ENCODE measurements around the gene SLC25A41. TPM values are rescaled to one million over a fixed set of nuclear protein-coding genes. Genes with fewer than 3 reads are reported as not detected.

The SLC25A41 gene
- total RNA-seq, 2 experiments from 2014 or later: 0.30 to 0.50 TPM

DNA sequence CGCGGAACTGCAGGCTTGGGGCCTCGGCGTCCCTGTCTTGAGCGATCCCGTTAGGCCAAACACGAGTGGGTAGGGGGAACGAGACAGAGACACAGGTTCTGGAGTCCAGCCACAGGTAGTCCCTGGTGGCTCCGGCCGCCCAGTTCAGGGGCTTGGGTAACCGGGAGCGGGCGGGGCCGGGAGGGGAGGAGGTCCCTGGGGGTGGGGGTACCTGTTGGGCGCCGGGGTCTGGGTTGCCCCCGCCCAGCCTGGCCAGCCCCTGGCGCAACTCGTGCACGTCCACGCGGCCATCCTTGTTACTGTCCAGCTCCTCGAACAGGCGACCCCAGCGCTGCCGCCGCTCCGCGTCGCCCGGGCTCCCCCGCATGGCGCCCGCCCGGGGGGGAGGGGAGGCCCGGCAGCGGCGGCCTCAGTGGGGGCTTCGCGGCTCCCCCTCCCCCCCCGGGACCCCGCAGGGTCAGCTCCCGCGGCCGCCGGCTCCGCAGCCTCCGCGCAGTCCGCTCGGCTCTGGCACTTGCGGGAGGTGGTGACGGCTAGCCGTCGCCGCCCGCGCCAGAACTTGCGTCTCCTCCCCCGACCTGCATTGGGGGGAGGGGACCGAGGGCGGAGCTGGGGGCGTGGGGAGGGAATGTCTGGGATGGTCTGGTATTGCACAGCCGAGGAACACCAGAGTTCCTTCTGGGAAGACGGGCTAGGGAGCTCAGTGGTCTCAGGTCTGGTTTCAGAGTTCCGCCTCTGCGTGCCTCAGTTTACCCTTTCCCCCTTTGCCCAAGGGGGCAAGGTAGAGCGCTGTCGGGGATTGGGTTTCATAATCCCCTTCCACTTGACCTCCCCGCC is 25.9 kb upstream of the SLC25A41 start, which contains the start of gene SLC25A23:
SLC25A23 (minus strand) TSS at position 531 of the 837 bp plus-strand sequence; CDS start at position 367, 164 bp downstream.
- TF ChIP-seq, protein P1, sequence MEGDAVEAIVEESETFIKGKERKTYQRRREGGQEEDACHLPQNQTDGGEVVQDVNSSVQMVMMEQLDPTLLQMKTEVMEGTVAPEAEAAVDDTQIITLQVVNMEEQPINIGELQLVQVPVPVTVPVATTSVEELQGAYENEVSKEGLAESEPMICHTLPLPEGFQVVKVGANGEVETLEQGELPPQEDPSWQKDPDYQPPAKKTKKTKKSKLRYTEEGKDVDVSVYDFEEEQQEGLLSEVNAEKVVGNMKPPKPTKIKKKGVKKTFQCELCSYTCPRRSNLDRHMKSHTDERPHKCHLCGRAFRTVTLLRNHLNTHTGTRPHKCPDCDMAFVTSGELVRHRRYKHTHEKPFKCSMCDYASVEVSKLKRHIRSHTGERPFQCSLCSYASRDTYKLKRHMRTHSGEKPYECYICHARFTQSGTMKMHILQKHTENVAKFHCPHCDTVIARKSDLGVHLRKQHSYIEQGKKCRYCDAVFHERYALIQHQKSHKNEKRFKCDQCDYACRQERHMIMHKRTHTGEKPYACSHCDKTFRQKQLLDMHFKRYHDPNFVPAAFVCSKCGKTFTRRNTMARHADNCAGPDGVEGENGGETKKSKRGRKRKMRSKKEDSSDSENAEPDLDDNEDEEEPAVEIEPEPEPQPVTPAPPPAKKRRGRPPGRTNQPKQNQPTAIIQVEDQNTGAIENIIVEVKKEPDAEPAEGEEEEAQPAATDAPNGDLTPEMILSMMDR (IDR thresholded peaks at IDR 0.05): no peak
- DNase-seq: peak; percentile 30 to 78 (median 54)
- ChIA-PET CTCF (interaction anchor here (0.5 kb wide), 1 partner anchor 179 kb away, joined by 5 read pairs; no protein-coding TSS in a partner anchor), POLR2A (interaction anchor here (0.5 to 1.2 kb wide), 4 partner anchors 22 to 506 kb away, joined by 3 to 11 read pairs (median 4); partner anchors contain the start of genes DENND1C and KHSRP)
- Mint-ChIP-seq H3K27me3 (no peaks in the 10 kb centered on the region), H3K27ac (peak within 1 kb of the TSS; percentile 86), H3K4me1 (ENCODE audit: low read depth) (peaks cover 24% of the 10 kb centered on the region), H3K36me3 (ENCODE audit: low read depth) (peaks cover 50% of the 10 kb centered on the region), H3K4me3 (peak within 1 kb of the TSS; percentile 91), H3K9me3 (peaks cover 3% of the 10 kb centered on the region)
- Histone ChIP-seq H3K4me1 (ENCODE audit: insufficient read depth, low read length) (peaks cover 29% of the 10 kb centered on the region), H3K9me3 (ENCODE audit: control insufficient read depth in 1 of 2, insufficient read depth in 1 of 2, low read length in 2 of 2) (peaks cover under 1 to 12% of the 10 kb centered on the region in 2 experiments), H3K4me3 (ENCODE audit: low read length) (peak within 1 kb of the TSS; percentile 68), H3K27ac (ENCODE audit: low read depth in 1 of 2, low read length in 2 of 2) (peak within 1 kb of the TSS; percentile 44 to 89), H3K27me3 (ENCODE audit: control insufficient read depth in 1 of 2, insufficient read depth in 2 of 2, low read length in 2 of 2) (no peaks in the 10 kb centered on the region), H3K36me3 (ENCODE audit: insufficient read depth, low read length) (peaks cover under 1% of the 10 kb centered on the region)
- no peak for ATAC-seq (ENCODE audit: poor library complexity)
- intact Hi-C loops (cut with DNase I, micrococcal nuclease): loop anchor here (1.0 to 5.0 kb wide), 10 partner anchors 21 to 403 kb away; partner anchors contain the start of genes DENND1C (in 2 of the 2), GPR108 (in 1 of the 2), GTF2F1 (in 1 of the 2) and TRIP10 (in 1 of the 2)

DNA sequence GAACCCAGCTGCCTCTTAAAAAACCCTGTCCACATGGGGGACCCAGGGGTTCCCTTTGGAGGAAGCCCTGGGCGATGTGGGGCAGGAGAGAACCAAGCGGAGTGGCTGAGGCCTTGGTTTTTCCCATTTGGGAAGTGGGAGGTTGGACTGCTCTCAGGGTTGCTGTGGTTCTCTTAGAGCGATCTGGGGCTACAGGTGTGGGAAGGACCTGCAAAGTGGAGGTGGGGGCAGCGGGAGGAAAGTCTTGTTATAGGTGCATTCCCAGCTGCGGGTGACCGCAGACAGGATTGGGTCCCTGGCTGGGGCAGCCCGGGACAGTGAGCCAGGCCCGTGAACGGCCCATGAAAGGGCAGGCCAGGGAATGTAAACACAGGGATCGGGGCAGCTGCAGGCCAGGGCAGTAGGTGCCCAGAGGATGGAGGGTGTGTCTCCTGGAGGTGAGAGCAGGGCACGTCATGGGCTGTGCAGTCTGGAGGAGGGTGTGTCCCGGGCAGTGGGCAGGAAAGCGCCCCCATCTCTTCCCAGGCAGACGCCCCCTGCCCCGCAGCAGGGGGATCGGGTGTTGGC is 25.2 kb upstream of the SLC25A41 start:
- Mint-ChIP-seq H3K4me1 (ENCODE audit: low read depth) (peaks cover 24% of the 10 kb centered on the region), H3K36me3 (ENCODE audit: low read depth) (peaks cover 57% of the 10 kb centered on the region), H3K9me3 (peaks cover 7% of the 10 kb centered on the region), H3K27me3 (no peaks in the 10 kb centered on the region), H3K27ac (peak overlapping the region; percentile 78), H3K4me3 (peak overlapping the region; percentile 87)
- H3K4me1 ChIP-seq (ENCODE audit: insufficient read depth, low read length): peaks cover 22% of the 10 kb centered on the region
- no peak for ATAC-seq (ENCODE audit: poor library complexity)
- H3K27ac ChIP-seq (ENCODE audit: low read depth in 1 of 2, low read length in 2 of 2): no peak overlapping the region
- peaks cover 7% of the 10 kb centered on the region for H3K36me3 ChIP-seq (ENCODE audit: insufficient read depth, low read length)
- intact Hi-C loops (cut with DNase I, micrococcal nuclease): no loop called here
- no peaks in the 10 kb centered on the region for H3K27me3 ChIP-seq (ENCODE audit: control insufficient read depth in 1 of 2, insufficient read depth in 2 of 2, low read length in 2 of 2)
- DNase-seq: no peak
- TF ChIP-seq, protein P1 (IDR thresholded peaks at IDR 0.05): no peak
- ChIA-PET POLR2A (interaction anchor here (0.5 to 1.2 kb wide), 3 partner anchors 23 to 110 kb away, joined by 3 to 6 read pairs (median 3); partner anchors contain the start of genes DENND1C and KHSRP), CTCF (interaction anchor here (0.5 kb wide), 1 partner anchor 180 kb away, joined by 5 read pairs; no protein-coding TSS in a partner anchor)
- peaks cover 7 to 19% of the 10 kb centered on the region in 2 experiments for H3K9me3 ChIP-seq (ENCODE audit: control insufficient read depth in 1 of 2, insufficient read depth in 1 of 2, low read length in 2 of 2)
- peak overlapping the region; percentile 68 for H3K4me3 ChIP-seq (ENCODE audit: low read length)

DNA sequence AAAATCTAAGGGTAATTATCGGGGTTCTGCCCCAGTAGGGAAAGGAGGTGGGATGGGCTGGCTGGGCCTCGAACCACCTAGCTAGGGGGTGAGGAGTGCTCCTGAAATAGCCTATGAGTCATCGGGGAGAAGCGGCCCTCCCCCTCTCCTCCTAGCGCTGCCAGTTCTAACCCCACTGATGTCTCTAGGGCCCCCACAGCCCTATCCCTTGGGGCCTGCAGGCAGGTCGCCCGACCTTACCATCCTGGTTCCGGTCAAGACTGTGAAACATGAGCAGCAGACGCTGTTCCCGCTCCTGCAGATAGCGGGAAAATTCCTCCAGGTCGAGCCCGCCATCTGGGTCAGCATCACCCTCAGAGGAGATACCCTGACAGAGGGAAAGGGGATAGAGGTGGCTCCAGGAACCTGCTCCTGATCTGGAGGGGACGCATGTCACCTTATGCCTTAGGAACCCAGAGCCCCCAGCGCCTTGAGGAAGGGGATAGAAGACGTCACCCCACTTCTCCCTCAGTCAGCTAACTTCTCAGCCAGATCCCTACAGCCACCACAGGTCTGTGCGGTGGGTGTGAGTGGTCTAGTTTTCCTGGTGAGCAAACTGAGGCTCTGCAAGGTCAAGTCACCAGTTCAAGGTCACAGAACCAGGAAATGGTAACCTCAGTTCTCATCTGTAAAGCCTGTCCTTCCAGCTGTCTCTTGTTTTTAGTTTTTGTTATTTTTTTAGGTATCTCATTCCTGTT is 24.6 kb upstream of the SLC25A41 start:
- Mint-ChIP-seq H3K36me3 (ENCODE audit: low read depth) (peaks cover 64% of the 10 kb centered on the region), H3K9me3 (peaks cover 9% of the 10 kb centered on the region), H3K4me3 (peak overlapping the region; percentile 87), H3K27me3 (no peaks in the 10 kb centered on the region), H3K27ac (peak overlapping the region; percentile 78), H3K4me1 (ENCODE audit: low read depth) (peaks cover 24% of the 10 kb centered on the region)
- ChIA-PET CTCF (no interaction called here), POLR2A (interaction anchor here (0.8 kb wide), 1 partner anchor 23 kb away, joined by 3 read pairs; the partner anchor contains the start of gene DENND1C)
- TF ChIP-seq, protein P1 (IDR thresholded peaks at IDR 0.05): no peak
- H3K4me3 ChIP-seq (ENCODE audit: low read length): no peak overlapping the region
- peaks cover 11% of the 10 kb centered on the region for H3K36me3 ChIP-seq (ENCODE audit: insufficient read depth, low read length)
- H3K9me3 ChIP-seq (ENCODE audit: control insufficient read depth in 1 of 2, insufficient read depth in 1 of 2, low read length in 2 of 2): peaks cover 9 to 22% of the 10 kb centered on the region in 2 experiments
- H3K27ac ChIP-seq (ENCODE audit: low read depth in 1 of 2, low read length in 2 of 2): no peak overlapping the region
- H3K27me3 ChIP-seq (ENCODE audit: control insufficient read depth in 1 of 2, insufficient read depth in 2 of 2, low read length in 2 of 2): no peaks in the 10 kb centered on the region
- DNase-seq (peak in 1 of 14 experiments; percentile 28), ATAC-seq (ENCODE audit: poor library complexity) (no peak)
- peaks cover 20% of the 10 kb centered on the region for H3K4me1 ChIP-seq (ENCODE audit: insufficient read depth, low read length)
- intact Hi-C loops (cut with DNase I, micrococcal nuclease): no loop called here
